Measurements from ENCODE around the gene ZBTB20.

The ZBTB20 gene

GRCh38 chr3:114487502-114487901 lies 659.6 kb downstream of the ZBTB20 start:
- TF ChIP-seq CTCF (IDR thresholded peaks at IDR 0.05; ENCODE audit: control insufficient read depth, insufficient read depth, low read depth, low read length, missing control alignments), result no peak
- no peak overlapping the region for H3K4me3 ChIP-seq (ENCODE audit: control insufficient read depth, low read depth, low read length)
- no peak for DNase-seq (ENCODE audit: low read depth)

- no peak for TF ChIP-seq CTCF (IDR thresholded peaks at IDR 0.05; ENCODE audit: control insufficient read depth, insufficient read depth, low read depth, low read length, missing control alignments)
- no peak overlapping the region for H3K4me3 ChIP-seq (ENCODE audit: control insufficient read depth, low read depth, low read length)
- no peak for DNase-seq (ENCODE audit: low read depth)
These were observed 662.2 kb downstream of the ZBTB20 start for GRCh38 chr3:114484919-114485318.

- DNase-seq (ENCODE audit: low read depth), result no peak
- no peak overlapping the region for H3K4me3 ChIP-seq (ENCODE audit: control insufficient read depth, low read depth, low read length)
- no peak for TF ChIP-seq CTCF (IDR thresholded peaks at IDR 0.05; ENCODE audit: control insufficient read depth, insufficient read depth, low read depth, low read length, missing control alignments)
These were observed 666.0 kb downstream of the ZBTB20 start for GRCh38 chr3:114481113-114481512.

GRCh38 chr3:114480442-114480841 lies 666.6 kb downstream of the ZBTB20 start:
- no peak for TF ChIP-seq CTCF (IDR thresholded peaks at IDR 0.05; ENCODE audit: control insufficient read depth, insufficient read depth, low read depth, low read length, missing control alignments)
- H3K4me3 ChIP-seq (ENCODE audit: control insufficient read depth, low read depth, low read length), result no peak overlapping the region
- DNase-seq (ENCODE audit: low read depth), result no peak

- TF ChIP-seq CTCF (IDR thresholded peaks at IDR 0.05; ENCODE audit: control insufficient read depth, insufficient read depth, low read depth, low read length, missing control alignments), result no peak
- no peak overlapping the region for H3K4me3 ChIP-seq (ENCODE audit: control insufficient read depth, low read depth, low read length)
- DNase-seq (ENCODE audit: low read depth), result no peak
These were observed 668.3 kb downstream of the ZBTB20 start for GRCh38 chr3:114478801-114479200.

GRCh38 chr3:114476511-114476910 lies 670.6 kb downstream of the ZBTB20 start:
- DNase-seq (ENCODE audit: low read depth), result no peak
- H3K4me3 ChIP-seq (ENCODE audit: control insufficient read depth, low read depth, low read length), result no peak overlapping the region
- TF ChIP-seq CTCF (IDR thresholded peaks at IDR 0.05; ENCODE audit: control insufficient read depth, insufficient read depth, low read depth, low read length, missing control alignments), result no peak

- no peak for TF ChIP-seq CTCF (IDR thresholded peaks at IDR 0.05; ENCODE audit: control insufficient read depth, insufficient read depth, low read depth, low read length, missing control alignments)
- no peak overlapping the region for H3K4me3 ChIP-seq (ENCODE audit: control insufficient read depth, low read depth, low read length)
- DNase-seq (ENCODE audit: low read depth), result no peak
These were observed 675.6 kb downstream of the ZBTB20 start for GRCh38 chr3:114471478-114471877.
